ENCODE results near the gene DTX4.

DTX4 gene

GRCh38 chr11:59191890-59192289 is 20.0 kb downstream of the DTX4 start:
- DNase-seq: no peak
- Mint-ChIP-seq H3K4me1 (peaks cover 4% of the 10 kb centered on the region), H3K27me3 (ENCODE audit: low read depth, poor library complexity) (peaks cover 3% of the 10 kb centered on the region), H3K4me3 (no peak overlapping the region), H3K9me3 (no peaks in the 10 kb centered on the region), H3K27ac (no peak overlapping the region), H3K36me3 (ENCODE audit: low read depth) (peaks cover 83% of the 10 kb centered on the region)
- no peak for TF ChIP-seq CTCF (IDR thresholded peaks at IDR 0.05)

GRCh38 chr11:59192446-59193020 is 20.6 kb downstream of the DTX4 start:
- no peak for DNase-seq
- peaks cover 84% of the 10 kb centered on the region for H3K36me3 Mint-ChIP-seq (ENCODE audit: low read depth)
- H3K9me3 Mint-ChIP-seq: no peaks in the 10 kb centered on the region
- no peak overlapping the region for H3K27ac Mint-ChIP-seq
- peaks cover 3% of the 10 kb centered on the region for H3K27me3 Mint-ChIP-seq (ENCODE audit: low read depth, poor library complexity)
- no peak overlapping the region for H3K4me3 Mint-ChIP-seq
- no peaks in the 10 kb centered on the region for H3K4me1 Mint-ChIP-seq
- no peak for TF ChIP-seq CTCF (IDR thresholded peaks at IDR 0.05)

- H3K4me1 Mint-ChIP-seq: no peaks in the 10 kb centered on the region
- peaks cover 3% of the 10 kb centered on the region for H3K27me3 Mint-ChIP-seq (ENCODE audit: low read depth, poor library complexity)
- no peak overlapping the region for H3K4me3 Mint-ChIP-seq
- no peak for DNase-seq
- H3K36me3 Mint-ChIP-seq (ENCODE audit: low read depth): peaks cover 88% of the 10 kb centered on the region
- no peaks in the 10 kb centered on the region for H3K9me3 Mint-ChIP-seq
- no peak for TF ChIP-seq CTCF (IDR thresholded peaks at IDR 0.05)
- H3K27ac Mint-ChIP-seq: no peak overlapping the region
These were observed 21.7 kb downstream of the DTX4 start for GRCh38 chr11:59193587-59194130.

GRCh38 chr11:59195586-59195985 is 23.7 kb downstream of the DTX4 start:
- peaks cover 8% of the 10 kb centered on the region for H3K4me1 Mint-ChIP-seq
- DNase-seq: no peak
- H3K9me3 Mint-ChIP-seq: no peaks in the 10 kb centered on the region
- no peak for TF ChIP-seq CTCF (IDR thresholded peaks at IDR 0.05)
- peaks cover 3% of the 10 kb centered on the region for H3K27me3 Mint-ChIP-seq (ENCODE audit: low read depth, poor library complexity)
- no peak overlapping the region for H3K4me3 Mint-ChIP-seq
- peaks cover 95% of the 10 kb centered on the region for H3K36me3 Mint-ChIP-seq (ENCODE audit: low read depth)
- no peak overlapping the region for H3K27ac Mint-ChIP-seq

- no peak for DNase-seq
- H3K27ac Mint-ChIP-seq: no peak overlapping the region
- no peak overlapping the region for H3K4me3 Mint-ChIP-seq
- H3K9me3 Mint-ChIP-seq: no peaks in the 10 kb centered on the region
- H3K36me3 Mint-ChIP-seq (ENCODE audit: low read depth): peaks cover 92% of the 10 kb centered on the region
- TF ChIP-seq CTCF (IDR thresholded peaks at IDR 0.05): no peak
- H3K27me3 Mint-ChIP-seq (ENCODE audit: low read depth, poor library complexity): no peaks in the 10 kb centered on the region
- peaks cover 8% of the 10 kb centered on the region for H3K4me1 Mint-ChIP-seq
These were observed 24.8 kb downstream of the DTX4 start for GRCh38 chr11:59196777-59197176.

- peaks cover 8% of the 10 kb centered on the region for H3K4me1 Mint-ChIP-seq
- no peaks in the 10 kb centered on the region for H3K27me3 Mint-ChIP-seq (ENCODE audit: low read depth, poor library complexity)
- no peaks in the 10 kb centered on the region for H3K9me3 Mint-ChIP-seq
- H3K4me3 Mint-ChIP-seq: no peak overlapping the region
- H3K36me3 Mint-ChIP-seq (ENCODE audit: low read depth): peaks cover 88% of the 10 kb centered on the region
- DNase-seq: no peak
- H3K27ac Mint-ChIP-seq: no peak overlapping the region
- no peak for TF ChIP-seq CTCF (IDR thresholded peaks at IDR 0.05)
These were observed 26.1 kb downstream of the DTX4 start for GRCh38 chr11:59197991-59198390.
